Muscle of leg (tissue), 11 donors: Measurements from ENCODE around the gene UBQLN4. TPM values are rescaled to one million over a fixed set of nuclear protein-coding genes. Genes with fewer than 3 reads are reported as not detected.

ENCODE experiments used
- DNase-seq: peaks from one replicate; pipeline ENCODE4 v3.0.0; 2013
- H3K27ac ChIP-seq: one replicate; pipeline ENCODE4 v1.5.1; 2013; ENCODE audit warnings: mild to moderate bottlenecking, low read length, control low read depth
- H3K27me3 ChIP-seq: one replicate; pipeline ENCODE4 v1.6.1; 2013; ENCODE audit warnings: low read length; ENCODE audit not compliant: control insufficient read depth, insufficient read depth
- H3K36me3 ChIP-seq: one replicate; pipeline ENCODE4 v1.6.1; 2013; ENCODE audit warnings: low read length; ENCODE audit not compliant: control insufficient read depth, insufficient read depth
- H3K4me1 ChIP-seq: one replicate; pipeline ENCODE4 v1.6.1; 2013; ENCODE audit warnings: low read length; ENCODE audit not compliant: control insufficient read depth, insufficient read depth
- H3K4me3 ChIP-seq: one replicate; pipeline ENCODE4 v1.5.1; 2013; ENCODE audit warnings: low read length, control low read depth
- H3K9me3 ChIP-seq: replicated peaks from 2 replicates; pipeline ENCODE4 v1.6.1; 2013; ENCODE audit warnings: low read depth, low read length; ENCODE audit not compliant: control insufficient read depth
- WGBS: methylation state at CpG from one replicate; pipeline ENCODE4 v1.1.5; 2013; ENCODE audit warnings: missing lambda C conversion rate; ENCODE audit not compliant: insufficient coverage; 5-methylcytosine and 5-hydroxymethylcytosine counted together
- polyA plus RNA-seq, 8 donors: library from polyadenylated mRNA; unstranded; fragments of 120-200 nt; gene quantifications; one replicate each; pipeline versions ENCODE4 v1.2.1 to v1.2.3, GENCODE V29; 2013; ENCODE audit warnings: inconsistent platforms in 1 of 8, low replicate concordance in 1 of 8; ENCODE audit not compliant: insufficient read length in 8 of 8, insufficient read depth in 1 of 8
- total RNA-seq: library from RNA; stranded (reverse); fragments of 120-200 nt; gene quantifications from one replicate; pipeline ENCODE4 v1.2.4, GENCODE V29; 2013

The UBQLN4 gene
- total and polyA plus RNA-seq, 9 donors = 19.2 to 48.0 (median 43.4) TPM

GRCh38 chr1:156020293-156021092 is 33.1 kb downstream of the UBQLN4 start, which contains the start of gene SSR2:
Gene SSR2, minus strand, starts transcription at chr1:156020951. Its CDS starts 784 bp downstream, at chr1:156020167.
- Histone ChIP-seq H3K9me3 (no peaks in the 10 kb centered on the region), H3K27me3 (no peaks in the 10 kb centered on the region), H3K4me3 (peak within 1 kb of the TSS; percentile 68), H3K27ac (peak within 1 kb of the TSS; percentile 79), H3K36me3 (peaks cover 36% of the 10 kb centered on the region), H3K4me1 (peaks cover 5% of the 10 kb centered on the region)
- peak; percentile 98 for DNase-seq
- WGBS = under 1% methylated on average over 45 of the region's 45 CpGs

GRCh38 chr1:156019946-156020292 is 33.7 kb downstream of the UBQLN4 start:
- WGBS = 48% methylated on average over 8 of the region's 8 CpGs
- peaks cover 5% of the 10 kb centered on the region for H3K4me1 ChIP-seq
- no peaks in the 10 kb centered on the region for H3K27me3 ChIP-seq
- H3K9me3 ChIP-seq = no peaks in the 10 kb centered on the region
- peak overlapping the region; percentile 79 for H3K27ac ChIP-seq
- peaks cover 40% of the 10 kb centered on the region for H3K36me3 ChIP-seq
- peak overlapping the region; percentile 68 for H3K4me3 ChIP-seq
- no peak for DNase-seq

GRCh38 chr1:156014829-156015228 is 38.8 kb downstream of the UBQLN4 start:
- no peak for DNase-seq
- no peaks in the 10 kb centered on the region for H3K9me3 ChIP-seq
- peaks cover 84% of the 10 kb centered on the region for H3K36me3 ChIP-seq
- WGBS = 95% methylated on average over 5 of the region's 7 CpGs
- H3K27me3 ChIP-seq = no peaks in the 10 kb centered on the region
- no peak overlapping the region for H3K27ac ChIP-seq
- H3K4me3 ChIP-seq = no peak overlapping the region
- H3K4me1 ChIP-seq = peaks cover 2% of the 10 kb centered on the region

- WGBS = no CpG with 5 or more reads among the region's 4 CpGs
These were observed 41.4 kb downstream of the UBQLN4 start for GRCh38 chr1:156012051-156012817.

GRCh38 chr1:156009404-156009803 is 44.2 kb downstream of the UBQLN4 start:
- H3K9me3 ChIP-seq = no peaks in the 10 kb centered on the region
- no peaks in the 10 kb centered on the region for H3K27me3 ChIP-seq
- no peak overlapping the region for H3K27ac ChIP-seq
- no peak overlapping the region for H3K4me3 ChIP-seq
- 69% methylated on average over 2 of the region's 3 CpGs for WGBS
- no peak for DNase-seq
- peaks cover 5% of the 10 kb centered on the region for H3K4me1 ChIP-seq
- peaks cover 63% of the 10 kb centered on the region for H3K36me3 ChIP-seq

More at GRCh38 chr1:156012051-156012817, 41.4 kb downstream of the UBQLN4 start:
- no peaks in the 10 kb centered on the region for H3K27me3 ChIP-seq
- H3K27ac ChIP-seq = no peak overlapping the region
- no peak for DNase-seq
- no peak overlapping the region for H3K4me3 ChIP-seq
- H3K9me3 ChIP-seq = no peaks in the 10 kb centered on the region
- peaks cover 81% of the 10 kb centered on the region for H3K36me3 ChIP-seq
- H3K4me1 ChIP-seq = no peaks in the 10 kb centered on the region

GRCh38 chr1:156006666-156007376 is 46.8 kb downstream of the UBQLN4 start:
- Histone ChIP-seq H3K9me3 (no peaks in the 10 kb centered on the region), H3K36me3 (peaks cover 41% of the 10 kb centered on the region), H3K27me3 (no peaks in the 10 kb centered on the region), H3K4me3 (no peak overlapping the region), H3K4me1 (peaks cover 10% of the 10 kb centered on the region), H3K27ac (no peak overlapping the region)
- DNase-seq = no peak
- WGBS = 41% methylated on average over 4 of the region's 7 CpGs

- WGBS = no CpG with 5 or more reads among the region's 4 CpGs
- Histone ChIP-seq H3K4me3 (no peak overlapping the region), H3K36me3 (peaks cover 24% of the 10 kb centered on the region), H3K27me3 (no peaks in the 10 kb centered on the region), H3K9me3 (no peaks in the 10 kb centered on the region), H3K27ac (no peak overlapping the region), H3K4me1 (peaks cover 10% of the 10 kb centered on the region)
- peak; percentile 35 for DNase-seq
These were observed 48.6 kb downstream of the UBQLN4 start for GRCh38 chr1:156004843-156005584.

GRCh38 chr1:156003923-156004188 is 49.7 kb downstream of the UBQLN4 start:
- Histone ChIP-seq H3K4me3 (no peak overlapping the region), H3K27me3 (no peaks in the 10 kb centered on the region), H3K27ac (no peak overlapping the region), H3K36me3 (peaks cover 14% of the 10 kb centered on the region), H3K4me1 (peaks cover 10% of the 10 kb centered on the region), H3K9me3 (no peaks in the 10 kb centered on the region)
- DNase-seq = no peak
- no CpG with 5 or more reads among the region's 2 CpGs for WGBS

- WGBS = 43% methylated on average over 1 of the region's 3 CpGs
- Histone ChIP-seq H3K27me3 (no peaks in the 10 kb centered on the region), H3K4me1 (peaks cover 10% of the 10 kb centered on the region), H3K4me3 (no peak overlapping the region), H3K9me3 (no peaks in the 10 kb centered on the region), H3K36me3 (peaks cover 7% of the 10 kb centered on the region), H3K27ac (no peak overlapping the region)
- no peak for DNase-seq
These were observed 51.2 kb downstream of the UBQLN4 start for GRCh38 chr1:156002188-156002911.
